H1 (cell line): Measurements from ENCODE around the gene RRAGC.

ENCODE experiments used
- CEBPB ChIP-seq: IDR thresholded peaks from 2 replicates; pipeline ENCODE4 v1.6.1; 2012; ENCODE audit warnings: low read depth, low read length
- CHD2 ChIP-seq: IDR thresholded peaks from 2 replicates; pipeline ENCODE4 v1.6.1; 2012; ENCODE audit warnings: low read length, improper control_type of control experiment
- CHD7 ChIP-seq: fragments of 300-600 bp; sonication (generic); IDR thresholded peaks from 2 replicates; pipeline ENCODE4 v1.7.1; 2012; ENCODE audit warnings: low read length, moderate library complexity, mild to moderate bottlenecking, inconsistent platforms; ENCODE audit not compliant: insufficient replicate concordance
- EP300 ChIP-seq, 2 experiments: IDR thresholded peaks; 1 replicate in 1 of 2; 2 replicates in 1 of 2; pipeline ENCODE4 v1.6.1; 2011 to 2012; ENCODE audit warnings: low read depth in 2 of 2, low read length in 2 of 2, mild to moderate bottlenecking in 2 of 2, borderline replicate concordance in 1 of 2, inconsistent platforms in 1 of 2, moderate library complexity in 1 of 2
- EZH2 ChIP-seq: fragments of 200-600 bp; sonication (generic); IDR thresholded peaks from 2 replicates; pipeline ENCODE4 v1.7.1; 2012; ENCODE audit warnings: low read depth, mild to moderate bottlenecking, moderate library complexity, low read length, inconsistent platforms; ENCODE audit not compliant: severe bottlenecking
- NRF1 ChIP-seq: IDR thresholded peaks from 2 replicates; pipeline ENCODE4 v1.6.1; 2011; ENCODE audit warnings: mild to moderate bottlenecking, low read depth, low read length, improper control_type of control experiment
- POLR2A ChIP-seq, 2 experiments: IDR thresholded peaks; 1 replicate in 1 of 2; 2 replicates in 1 of 2; pipeline ENCODE4 v1.6.1; 2011; ENCODE audit warnings: low read depth in 2 of 2, low read length in 2 of 2, mild to moderate bottlenecking in 2 of 2; ENCODE audit errors: control extremely low read depth in 1 of 2
- POLR2AphosphoS5 ChIP-seq: IDR thresholded peaks from 2 replicates; pipeline ENCODE4 v1.6.1; 2011; ENCODE audit warnings: low read depth, low read length
- RAD21 ChIP-seq, 2 experiments: IDR thresholded peaks in 1 of 2; conservative IDR thresholded peaks in 1 of 2; 2 replicates each; pipeline ENCODE4 v1.6.1; 2011; ENCODE audit warnings: low read depth in 2 of 2, low read length in 2 of 2, improper control_type of control experiment in 1 of 2, inconsistent platforms in 1 of 2, mild to moderate bottlenecking in 1 of 2, moderate library complexity in 1 of 2
- TAF1 ChIP-seq: IDR thresholded peaks from 2 replicates; pipeline ENCODE4 v1.6.1; 2011; ENCODE audit warnings: mild to moderate bottlenecking, low read depth, low read length
- TF ChIP-seq, protein P1 (sequence below), 3 experiments: IDR thresholded peaks; 1 replicate in 2 of 3; 2 replicates in 1 of 3; pipeline versions ENCODE4 v1.5.1 to v1.6.1; 2011; ENCODE audit warnings: low read length in 3 of 3, mild to moderate bottlenecking in 3 of 3, inconsistent platforms in 2 of 3, low read depth in 1 of 3, moderate library complexity in 1 of 3; ENCODE audit not compliant: insufficient read depth in 1 of 3; ENCODE audit errors: control extremely low read depth in 1 of 3

DNA sequence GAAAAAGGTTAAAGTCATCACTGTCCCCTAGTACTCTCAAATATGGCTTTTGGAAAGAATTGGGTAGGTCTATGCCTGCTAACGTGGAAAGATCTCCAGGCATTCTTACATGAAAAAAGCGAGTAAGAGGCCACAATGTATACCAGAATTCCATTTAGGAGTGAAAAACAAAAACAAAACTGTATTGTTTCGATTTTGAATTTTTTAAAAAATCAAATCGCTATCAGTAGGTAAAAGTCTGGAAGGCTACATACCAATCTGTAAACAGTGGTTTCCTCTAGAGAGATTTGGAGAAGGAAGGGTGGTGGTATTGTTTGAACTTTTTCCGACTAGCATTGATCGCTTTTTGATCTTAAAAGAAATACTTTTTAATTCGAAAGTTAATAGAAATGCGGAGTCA lies 55.9 kb downstream of the RRAGC start:
- TF ChIP-seq CHD2, result no peak
- no peak for TF ChIP-seq POLR2A (IDR thresholded peaks at IDR 0.05; ENCODE audit: control extremely low read depth in 1 of 2, low read depth in 2 of 2, low read length in 2 of 2)
- no peak for TF ChIP-seq RAD21 (IDR thresholded peaks at IDR 0.05 in 1 of 2, conservative IDR thresholded peaks at IDR 0.05 in 1 of 2; ENCODE audit: low read depth in 2 of 2, low read length in 2 of 2)
- no peak for TF ChIP-seq CEBPB
- TF ChIP-seq, protein P1, sequence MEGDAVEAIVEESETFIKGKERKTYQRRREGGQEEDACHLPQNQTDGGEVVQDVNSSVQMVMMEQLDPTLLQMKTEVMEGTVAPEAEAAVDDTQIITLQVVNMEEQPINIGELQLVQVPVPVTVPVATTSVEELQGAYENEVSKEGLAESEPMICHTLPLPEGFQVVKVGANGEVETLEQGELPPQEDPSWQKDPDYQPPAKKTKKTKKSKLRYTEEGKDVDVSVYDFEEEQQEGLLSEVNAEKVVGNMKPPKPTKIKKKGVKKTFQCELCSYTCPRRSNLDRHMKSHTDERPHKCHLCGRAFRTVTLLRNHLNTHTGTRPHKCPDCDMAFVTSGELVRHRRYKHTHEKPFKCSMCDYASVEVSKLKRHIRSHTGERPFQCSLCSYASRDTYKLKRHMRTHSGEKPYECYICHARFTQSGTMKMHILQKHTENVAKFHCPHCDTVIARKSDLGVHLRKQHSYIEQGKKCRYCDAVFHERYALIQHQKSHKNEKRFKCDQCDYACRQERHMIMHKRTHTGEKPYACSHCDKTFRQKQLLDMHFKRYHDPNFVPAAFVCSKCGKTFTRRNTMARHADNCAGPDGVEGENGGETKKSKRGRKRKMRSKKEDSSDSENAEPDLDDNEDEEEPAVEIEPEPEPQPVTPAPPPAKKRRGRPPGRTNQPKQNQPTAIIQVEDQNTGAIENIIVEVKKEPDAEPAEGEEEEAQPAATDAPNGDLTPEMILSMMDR (IDR thresholded peaks at IDR 0.05; ENCODE audit: control extremely low read depth in 1 of 3, insufficient read depth in 1 of 3, low read depth in 1 of 3, low read length in 3 of 3), result no peak
- no peak for TF ChIP-seq TAF1
- TF ChIP-seq EZH2, result no peak
- TF ChIP-seq POLR2AphosphoS5, result no peak
- TF ChIP-seq NRF1, result no peak
- TF ChIP-seq CHD7, result no peak
- no peak for TF ChIP-seq EP300 (IDR thresholded peaks at IDR 0.05; ENCODE audit: borderline replicate concordance in 1 of 2, low read depth in 2 of 2, low read length in 2 of 2)
